ENCODE measurements around the gene CCNG1.

- TF ChIP-seq, protein P1, sequence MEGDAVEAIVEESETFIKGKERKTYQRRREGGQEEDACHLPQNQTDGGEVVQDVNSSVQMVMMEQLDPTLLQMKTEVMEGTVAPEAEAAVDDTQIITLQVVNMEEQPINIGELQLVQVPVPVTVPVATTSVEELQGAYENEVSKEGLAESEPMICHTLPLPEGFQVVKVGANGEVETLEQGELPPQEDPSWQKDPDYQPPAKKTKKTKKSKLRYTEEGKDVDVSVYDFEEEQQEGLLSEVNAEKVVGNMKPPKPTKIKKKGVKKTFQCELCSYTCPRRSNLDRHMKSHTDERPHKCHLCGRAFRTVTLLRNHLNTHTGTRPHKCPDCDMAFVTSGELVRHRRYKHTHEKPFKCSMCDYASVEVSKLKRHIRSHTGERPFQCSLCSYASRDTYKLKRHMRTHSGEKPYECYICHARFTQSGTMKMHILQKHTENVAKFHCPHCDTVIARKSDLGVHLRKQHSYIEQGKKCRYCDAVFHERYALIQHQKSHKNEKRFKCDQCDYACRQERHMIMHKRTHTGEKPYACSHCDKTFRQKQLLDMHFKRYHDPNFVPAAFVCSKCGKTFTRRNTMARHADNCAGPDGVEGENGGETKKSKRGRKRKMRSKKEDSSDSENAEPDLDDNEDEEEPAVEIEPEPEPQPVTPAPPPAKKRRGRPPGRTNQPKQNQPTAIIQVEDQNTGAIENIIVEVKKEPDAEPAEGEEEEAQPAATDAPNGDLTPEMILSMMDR (conservative IDR thresholded peaks at IDR 0.05 in 1 of 2, IDR thresholded peaks at IDR 0.05 in 1 of 2; ENCODE audit: extremely low read depth in 1 of 2, insufficient read depth in 1 of 2, low read depth in 1 of 2, low read length in 2 of 2), result no peak
- no peak for TF ChIP-seq EZH2 (IDR thresholded peaks at IDR 0.05; ENCODE audit: borderline replicate concordance, low read length)
Observed at GRCh38 chr5:163410505-163410904, 26.9 kb upstream of the CCNG1 start.

All from mammary epithelial cell (primary cell).